NCI-H2196 treated with DMSO at 0.1 percent for 48 hours (cell line): ENCODE results near the gene ZNF768.
"Not testable (repeated sequence)": the region's sequence is repeated elsewhere in the genome, so short reads cannot be mapped to it uniquely, and the experiment has no call there.

Experiments
- DNase-seq: peaks from one replicate; lab custom pipeline; 2025; ENCODE audit not compliant: unreplicated experiment; lab: John Stamatoyannopoulos, UW

The ZNF768 gene

DNA sequence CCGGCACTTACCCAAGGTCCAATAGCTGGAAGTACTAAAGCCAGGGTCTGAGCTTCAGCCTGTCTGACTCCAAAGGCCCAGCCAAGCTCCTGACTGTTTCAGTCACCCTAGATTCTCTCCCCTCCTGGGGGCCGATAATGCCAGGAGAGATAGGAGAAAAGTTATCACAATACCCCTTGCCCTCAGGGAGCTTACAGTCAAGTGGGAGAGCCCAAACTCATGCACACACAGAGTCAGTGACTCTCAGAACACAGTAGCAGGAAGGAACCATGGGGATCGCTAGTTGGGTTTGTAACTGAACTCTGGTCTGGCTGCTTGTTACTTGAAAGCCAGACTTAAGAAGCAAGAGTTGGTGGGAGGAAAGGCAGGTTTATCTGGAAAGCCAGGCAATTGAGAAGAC is 14.9 kb downstream of the ZNF768 start:
- no peak for DNase-seq

DNA sequence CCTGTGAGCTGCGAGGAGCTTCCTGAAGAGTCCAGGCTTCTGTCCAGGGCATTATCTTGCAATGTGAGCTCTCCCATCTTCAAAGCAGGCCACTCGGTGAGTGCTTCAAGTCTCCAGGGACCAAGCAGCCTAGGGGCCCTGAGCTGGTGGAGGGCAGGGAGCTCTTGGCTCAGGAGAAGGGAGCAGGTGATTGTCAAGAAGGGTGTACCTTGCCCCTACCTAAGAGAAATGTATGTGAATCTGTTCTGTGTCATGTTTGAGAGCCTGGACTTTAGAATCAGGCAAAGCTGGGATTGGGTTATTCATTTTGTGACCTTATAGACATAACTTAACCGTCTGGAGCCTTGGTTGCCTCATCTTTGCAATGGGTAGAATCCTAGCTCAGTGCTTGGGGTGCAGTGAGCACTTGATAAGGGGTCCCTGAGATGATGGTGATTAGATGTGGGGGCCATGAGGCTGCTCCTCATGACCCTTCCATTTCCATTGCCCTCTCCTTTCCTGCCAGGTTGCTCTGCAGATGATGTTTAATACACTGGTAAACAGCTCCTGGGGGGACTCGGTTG is 15.9 kb downstream of the ZNF768 start:
- DNase-seq, result no peak

DNA sequence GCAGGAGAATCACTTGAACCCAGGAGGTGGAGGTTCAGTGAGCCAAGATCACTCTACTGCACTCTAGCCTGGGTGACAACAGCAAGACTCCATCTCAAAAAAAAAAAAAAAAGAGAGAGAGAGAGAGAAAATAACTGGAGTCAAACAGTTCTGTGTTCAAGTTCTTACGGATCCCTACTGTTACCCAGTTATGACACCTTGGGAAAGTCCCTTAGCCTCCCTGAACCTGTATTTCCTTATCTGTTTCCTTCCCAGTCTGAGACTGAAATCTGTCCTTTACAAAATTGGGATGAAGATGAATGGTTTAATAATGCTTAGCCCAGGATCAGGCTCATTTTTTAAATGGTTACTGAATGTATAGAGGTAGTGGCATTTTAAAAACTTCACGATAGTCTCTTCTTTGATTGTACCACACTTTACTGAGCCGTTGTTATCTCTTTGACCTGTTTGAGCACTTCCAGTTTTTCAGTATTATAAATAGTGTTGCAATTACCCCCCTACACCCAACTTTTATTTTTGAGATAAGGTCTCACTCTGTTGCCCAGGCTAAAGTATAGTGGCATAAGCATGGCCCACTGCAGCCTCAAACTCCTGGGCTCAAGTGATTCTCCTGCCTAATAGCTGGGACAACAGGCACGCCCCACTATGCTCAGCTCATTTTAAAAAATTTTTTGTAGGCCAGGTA is 17.1 kb downstream of the ZNF768 start:
- no peak for DNase-seq

DNA sequence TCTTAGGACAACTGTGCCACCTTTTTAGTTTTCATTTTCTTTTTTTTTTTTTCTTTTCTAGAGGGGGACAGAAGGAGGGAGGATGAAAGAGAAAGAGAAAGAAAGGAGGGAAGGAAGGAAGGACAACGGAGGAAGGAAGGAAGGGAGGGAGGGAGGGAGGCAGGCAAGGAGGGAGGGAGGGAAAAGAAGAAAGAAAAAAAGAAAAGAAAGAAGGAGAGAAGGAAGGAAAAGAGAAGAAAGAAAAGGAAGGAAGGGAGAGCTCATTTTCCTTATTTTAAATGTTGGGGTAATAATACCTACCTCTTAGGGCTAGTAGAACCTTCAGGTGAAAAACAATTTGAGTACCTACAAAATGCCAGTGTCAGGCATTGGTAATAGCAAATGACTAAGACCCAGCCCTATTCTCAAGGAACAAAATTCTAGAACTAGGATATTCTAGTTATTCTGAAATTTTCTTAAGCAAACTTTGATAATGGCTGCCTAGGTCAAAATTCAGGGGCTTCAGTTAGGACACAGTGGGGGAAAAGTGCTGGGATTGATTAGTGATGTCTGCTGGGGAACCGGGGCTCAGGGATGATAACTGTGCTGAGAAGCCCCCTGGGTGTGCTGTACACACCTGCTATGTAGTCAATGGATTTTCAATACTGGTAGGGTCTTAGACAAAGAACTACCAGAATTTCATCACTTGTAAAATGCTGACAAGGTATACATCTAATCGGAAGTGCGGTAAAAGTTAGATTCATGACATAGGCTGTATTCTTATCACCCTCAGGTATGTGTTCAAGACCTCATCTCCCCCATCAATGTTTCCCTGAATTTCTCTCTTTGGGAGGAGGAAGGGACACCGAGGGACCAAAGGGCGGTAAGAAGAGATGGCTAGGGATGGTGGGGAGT is 22.7 kb downstream of the ZNF768 start:
- DNase-seq, result no peak

DNA sequence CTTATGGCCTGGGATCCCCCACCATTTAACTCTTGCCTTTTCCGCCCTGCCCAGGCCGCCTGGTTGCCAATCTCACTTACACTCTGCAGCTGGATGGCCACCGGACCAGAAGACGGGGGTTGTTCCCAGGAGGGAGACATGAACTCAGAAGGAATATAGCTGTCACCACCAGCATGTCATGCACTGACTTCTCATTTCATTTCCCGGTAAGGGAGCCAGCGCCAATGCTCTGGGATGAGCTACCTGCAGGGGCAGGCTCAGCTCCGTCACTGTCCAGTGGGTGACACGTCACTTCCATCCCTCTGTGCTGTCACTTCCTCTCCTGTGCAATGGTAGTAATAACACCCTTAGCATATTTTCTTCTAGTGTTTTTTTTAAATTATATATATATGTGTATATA is 27.1 kb downstream of the ZNF768 start:
- no peak for DNase-seq

DNA sequence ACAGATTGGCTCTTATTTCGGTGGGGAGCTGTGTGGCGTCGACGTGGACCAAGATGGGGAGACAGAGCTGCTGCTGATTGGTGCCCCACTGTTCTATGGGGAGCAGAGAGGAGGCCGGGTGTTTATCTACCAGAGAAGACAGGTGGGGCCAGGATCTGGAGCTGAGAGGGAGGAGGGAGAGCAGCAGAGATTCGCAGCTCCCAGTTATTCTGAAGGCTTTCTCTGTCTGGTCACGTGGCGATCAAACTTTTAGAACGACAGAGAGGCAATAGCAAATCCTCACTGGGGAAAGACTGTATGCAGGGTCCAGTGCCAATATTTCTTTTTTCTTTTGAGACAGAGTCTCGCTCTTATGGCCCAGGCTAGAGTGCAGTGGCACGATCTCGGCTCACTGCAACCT is 31.7 kb downstream of the ZNF768 start:
- no peak for DNase-seq

DNA sequence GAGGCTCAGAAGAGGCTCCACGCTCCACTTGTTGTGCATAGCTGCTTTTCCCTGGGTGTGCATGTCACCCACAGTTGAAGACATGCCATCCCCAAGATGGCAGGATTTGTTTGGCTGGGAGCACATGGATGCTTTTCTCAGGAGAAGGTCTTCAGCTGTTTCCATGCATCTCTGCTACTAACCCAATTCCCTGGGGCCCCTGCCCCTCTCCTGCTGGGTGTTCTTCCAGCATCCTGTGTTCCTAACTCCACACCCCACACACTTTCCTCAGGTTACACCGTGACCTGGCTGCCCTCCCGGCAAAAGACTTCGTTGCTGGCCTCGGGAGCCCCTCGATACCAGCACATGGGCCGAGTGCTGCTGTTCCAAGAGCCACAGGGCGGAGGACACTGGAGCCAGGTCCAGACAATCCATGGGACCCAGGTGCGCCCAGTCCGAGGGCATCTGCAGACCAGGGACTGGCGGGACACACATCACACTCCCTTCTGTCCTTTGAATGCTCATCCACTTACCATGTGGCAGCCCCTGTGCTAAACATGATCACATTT is 32.4 kb downstream of the ZNF768 start:
- no peak for DNase-seq

DNA sequence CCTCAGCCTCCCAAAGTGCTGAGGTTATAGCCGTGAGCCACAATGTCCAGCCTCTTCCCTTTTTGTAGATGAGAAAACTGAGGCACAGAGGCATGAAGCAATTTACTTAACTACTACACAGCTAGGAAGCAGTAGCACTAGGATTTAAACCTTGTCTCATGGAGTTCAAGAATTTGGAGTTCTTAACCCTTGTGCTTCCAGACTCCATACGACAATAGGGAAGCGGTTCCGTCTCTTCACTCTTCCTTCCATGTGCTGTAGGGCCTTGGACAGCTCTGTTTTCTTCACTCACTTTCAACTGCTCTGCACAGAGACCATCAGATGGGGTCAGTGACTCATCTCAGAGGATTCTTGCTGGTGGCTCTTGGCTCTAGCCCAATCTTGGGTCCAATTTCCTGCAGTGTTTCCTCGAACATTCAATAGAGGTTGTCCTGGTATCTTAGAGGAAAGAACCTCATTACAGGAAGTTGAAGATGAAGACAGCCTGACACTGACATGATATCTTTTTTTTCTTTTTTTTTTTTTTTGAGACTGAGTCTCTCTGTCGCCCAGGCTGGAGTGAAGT is 34.5 kb downstream of the ZNF768 start:
- no peak for DNase-seq

DNA sequence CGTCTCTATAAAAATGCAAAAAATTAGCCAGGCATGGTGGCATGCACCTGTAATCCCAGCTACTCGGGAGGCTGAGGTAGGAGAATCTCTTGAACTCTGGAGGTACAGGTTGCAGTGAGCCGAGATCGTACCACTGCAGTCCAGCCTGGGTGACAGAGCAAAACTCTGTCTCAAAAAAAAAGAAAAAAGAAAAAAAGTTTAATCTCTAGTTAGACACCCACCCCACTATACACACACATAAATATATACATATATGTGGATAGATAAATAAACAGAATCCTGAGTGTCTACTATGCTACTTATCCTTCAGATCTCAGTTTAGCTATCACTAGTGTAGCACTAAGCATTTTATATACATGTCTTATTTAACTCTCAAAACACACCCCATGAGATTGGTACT is 35.1 kb downstream of the ZNF768 start:
- no peak for DNase-seq

DNA sequence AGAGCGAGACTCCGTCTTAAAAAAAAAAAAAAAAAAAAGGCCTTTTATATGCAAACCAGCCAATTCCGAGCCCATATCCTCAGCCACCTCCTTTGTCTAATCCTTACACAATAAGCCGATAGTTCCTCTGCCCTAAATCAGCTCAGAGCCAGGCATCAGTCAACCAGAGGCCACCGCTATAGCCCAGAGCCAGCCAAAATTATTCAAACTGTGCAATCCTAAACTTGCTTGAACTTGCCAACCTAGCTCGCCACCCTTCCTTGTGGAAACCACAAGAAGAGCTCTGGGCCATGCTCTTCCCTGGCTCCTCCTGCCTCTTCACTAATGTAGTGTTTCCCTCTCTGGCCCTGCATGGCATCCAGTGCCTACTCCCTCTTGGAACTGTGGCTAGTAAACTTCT is 36.2 kb downstream of the ZNF768 start:
- no peak for DNase-seq

DNA sequence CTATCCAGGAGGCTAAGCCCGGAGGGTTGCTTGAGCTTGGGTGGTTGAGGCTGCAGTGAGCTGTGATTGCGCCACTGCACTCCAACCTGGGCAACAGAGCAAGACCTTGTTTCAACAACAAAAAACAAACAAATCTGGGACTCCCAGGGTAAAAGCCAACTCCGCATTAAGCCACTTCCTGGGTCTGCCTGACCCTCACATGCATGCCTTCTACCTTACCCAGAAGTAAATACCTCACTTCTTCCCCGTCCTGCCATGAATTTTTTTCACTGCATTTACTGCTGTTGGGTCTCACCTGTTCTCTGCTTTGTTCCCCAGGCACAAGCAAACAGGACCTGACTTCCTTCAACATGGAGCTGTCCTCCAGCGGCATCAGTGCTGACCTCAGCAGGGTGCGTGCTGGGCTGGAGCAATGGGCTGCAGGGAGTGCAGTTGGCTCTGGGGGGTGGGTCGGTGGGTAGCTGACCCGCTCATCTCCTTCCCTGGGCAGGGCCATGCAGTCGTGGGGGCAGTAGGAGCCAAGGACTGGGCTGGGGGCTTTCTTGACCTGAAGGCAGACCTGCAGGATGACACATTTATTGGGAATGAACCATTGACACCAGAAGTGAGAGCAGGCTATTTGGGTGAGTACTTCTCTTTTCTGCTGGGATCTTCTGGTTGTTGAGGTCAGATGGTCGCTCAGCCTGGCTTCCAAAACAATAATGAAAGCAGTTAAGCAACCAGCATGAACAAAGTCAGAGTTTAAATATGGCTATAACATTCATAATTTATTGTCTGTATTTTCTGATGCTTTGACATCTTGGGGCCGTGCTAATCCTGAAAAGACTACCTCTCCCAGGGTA is 37.4 kb downstream of the ZNF768 start:
- no peak for DNase-seq

DNA sequence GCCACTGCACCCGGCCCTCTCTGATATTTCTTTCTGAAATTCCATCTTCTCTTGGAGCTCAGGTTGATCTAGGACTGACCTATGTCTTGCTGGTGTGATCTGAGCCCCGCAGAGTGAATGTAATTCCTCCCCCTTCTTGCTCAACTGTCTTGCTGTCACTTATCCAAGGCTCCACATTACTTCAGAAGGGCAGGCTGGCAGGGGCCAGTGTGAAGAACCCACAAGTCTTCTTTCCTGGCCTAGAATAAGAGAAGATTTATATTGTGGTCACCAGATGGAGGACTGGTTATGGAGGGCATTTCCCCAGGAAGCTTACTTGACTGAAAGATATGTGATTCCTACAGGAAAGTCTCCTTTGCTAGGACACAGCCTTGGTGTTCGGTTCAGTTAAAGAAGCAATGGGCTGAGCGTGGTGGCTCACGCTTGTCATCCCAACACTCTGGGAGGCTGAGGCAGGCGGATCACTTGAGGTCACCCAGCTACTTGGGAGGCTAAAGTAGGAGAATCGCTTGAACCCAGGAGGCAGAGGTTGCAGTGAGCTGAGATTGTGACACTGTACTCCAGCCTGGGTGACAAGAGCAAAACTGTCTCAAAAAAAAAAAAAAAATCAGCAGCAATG is 40.4 kb downstream of the ZNF768 start:
- DNase-seq, result no peak

DNA sequence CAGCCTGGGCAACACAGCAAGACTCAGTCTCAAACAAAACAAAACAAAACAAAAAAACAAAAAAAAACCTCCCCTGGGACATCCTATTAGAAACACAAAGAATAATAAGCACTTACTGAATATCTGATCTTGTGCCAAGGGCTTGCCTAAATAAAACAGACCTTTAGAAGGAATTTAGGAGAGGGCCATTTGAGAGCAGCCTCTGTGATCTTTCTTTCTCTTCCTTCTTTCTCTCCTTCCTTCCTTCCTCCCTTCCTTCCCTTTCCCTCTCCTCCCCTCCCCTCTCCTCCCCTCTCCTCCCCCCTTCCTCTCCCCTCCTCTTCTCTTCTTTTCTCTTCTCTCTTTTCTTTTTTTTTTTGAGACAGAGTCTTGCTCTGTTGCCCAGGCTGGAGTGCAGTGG is 41.5 kb downstream of the ZNF768 start:
- DNase-seq, result no peak

DNA sequence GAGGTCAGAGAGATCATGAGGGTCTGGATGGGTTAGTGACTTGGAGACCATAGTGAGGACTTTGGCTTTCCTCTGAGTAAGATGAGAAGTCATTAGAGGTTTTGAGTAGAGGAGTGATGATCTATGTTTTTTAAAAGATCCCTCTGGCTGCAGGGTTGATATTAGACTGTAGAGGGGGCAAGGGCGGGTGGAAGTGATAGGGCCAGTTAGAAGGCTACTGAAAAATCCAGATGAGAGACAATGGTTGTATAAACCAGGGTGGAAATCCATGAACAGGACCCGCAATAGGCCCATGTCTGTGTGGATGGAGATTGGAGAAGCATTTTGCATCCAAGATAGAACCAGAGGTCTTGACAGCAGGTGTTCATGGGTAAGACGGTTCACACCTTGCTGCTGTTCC is 44.0 kb downstream of the ZNF768 start:
- DNase-seq, result no peak

DNA sequence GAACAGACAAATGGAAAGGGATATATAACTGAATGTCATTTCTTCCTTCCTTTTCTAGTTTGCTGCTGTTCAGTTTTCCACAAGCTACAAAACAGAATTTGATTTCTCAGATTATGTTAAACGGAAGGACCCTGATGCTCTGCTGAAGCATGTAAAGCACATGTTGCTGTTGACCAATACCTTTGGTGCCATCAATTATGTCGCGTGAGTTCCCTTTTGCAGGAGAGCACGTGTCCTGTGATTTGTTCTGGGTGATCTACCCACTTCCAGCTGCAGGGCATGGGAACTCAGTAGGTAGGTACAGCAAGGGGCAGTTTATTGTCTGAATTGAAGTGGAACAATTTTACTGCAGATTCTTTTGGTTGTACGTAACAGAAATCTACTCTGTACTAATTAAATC is 45.0 kb downstream of the ZNF768 start:
- no peak for DNase-seq

DNA sequence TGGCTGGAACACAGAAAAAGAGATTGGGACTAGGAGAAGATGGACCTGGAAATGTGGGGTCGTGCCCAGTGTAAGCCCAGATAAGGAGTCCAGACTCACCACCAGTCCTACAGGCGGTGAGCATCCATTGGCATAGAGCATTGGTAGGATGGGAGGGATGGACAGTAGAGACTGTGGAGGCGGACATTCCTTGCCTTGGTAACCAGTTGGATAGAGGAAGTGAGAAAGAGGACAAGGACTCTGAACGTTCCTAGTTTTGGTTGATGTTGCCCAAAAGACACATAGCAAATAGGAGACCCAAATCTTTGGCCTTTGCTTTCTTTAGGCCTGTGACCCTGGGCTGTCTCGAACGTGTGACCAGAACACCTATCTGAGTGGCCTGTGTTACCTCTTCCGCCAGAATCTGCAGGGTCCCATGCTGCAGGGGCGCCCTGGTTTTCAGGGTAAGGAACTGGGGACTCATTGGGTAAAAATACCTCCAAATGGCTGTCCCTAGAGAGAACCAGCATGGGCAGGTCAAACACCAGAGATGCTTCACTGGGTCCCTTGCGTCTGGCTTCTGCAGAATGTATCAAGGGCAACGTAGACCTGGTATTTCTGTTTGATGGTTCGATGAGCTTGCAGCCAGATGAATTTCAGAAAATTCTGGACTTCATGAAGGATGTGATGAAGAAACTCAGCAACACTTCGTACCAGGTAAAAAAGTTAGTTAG is 47.4 kb downstream of the ZNF768 start:
- no peak for DNase-seq

DNA sequence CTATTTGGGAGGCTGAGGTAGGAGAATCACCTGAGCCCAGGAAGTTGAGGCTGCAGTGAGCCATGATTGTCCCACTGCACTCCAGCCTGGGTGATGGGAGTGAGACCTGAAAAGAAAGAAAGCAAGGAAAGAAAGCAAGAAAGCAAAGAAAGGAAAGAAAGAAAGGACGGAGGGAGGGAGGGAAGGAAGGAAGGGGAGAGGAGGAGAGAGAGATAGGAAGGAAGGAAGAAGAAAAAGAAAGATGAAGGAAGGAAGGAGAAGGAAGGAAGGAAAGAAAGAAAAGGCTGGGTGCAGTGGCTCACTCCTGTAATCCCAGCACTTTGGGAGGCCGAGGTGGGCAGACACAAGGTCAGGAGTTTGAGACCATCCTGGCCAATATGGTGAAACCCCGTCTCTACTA is 48.6 kb downstream of the ZNF768 start:
- DNase-seq, result not testable (repeated sequence)

DNA sequence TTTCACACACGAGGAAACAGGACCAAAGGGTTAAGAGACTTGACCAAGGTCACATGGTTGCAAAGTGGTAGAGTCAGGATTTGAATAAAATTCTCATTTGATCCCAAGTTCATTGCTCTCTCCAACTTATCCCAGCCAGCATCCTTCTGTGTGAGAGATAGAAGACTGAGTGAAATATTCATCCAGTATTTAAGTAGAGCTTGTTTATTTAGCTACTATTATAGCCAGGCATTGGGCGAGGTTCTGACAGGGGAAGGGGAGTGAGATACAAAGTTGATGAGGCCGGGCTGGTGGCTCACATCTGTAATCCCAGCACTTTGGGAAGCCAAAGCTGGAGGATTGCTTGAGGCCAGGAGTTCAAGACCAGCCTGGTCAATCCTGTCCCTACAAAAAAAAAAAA is 49.4 kb downstream of the ZNF768 start:
- no peak for DNase-seq

DNA sequence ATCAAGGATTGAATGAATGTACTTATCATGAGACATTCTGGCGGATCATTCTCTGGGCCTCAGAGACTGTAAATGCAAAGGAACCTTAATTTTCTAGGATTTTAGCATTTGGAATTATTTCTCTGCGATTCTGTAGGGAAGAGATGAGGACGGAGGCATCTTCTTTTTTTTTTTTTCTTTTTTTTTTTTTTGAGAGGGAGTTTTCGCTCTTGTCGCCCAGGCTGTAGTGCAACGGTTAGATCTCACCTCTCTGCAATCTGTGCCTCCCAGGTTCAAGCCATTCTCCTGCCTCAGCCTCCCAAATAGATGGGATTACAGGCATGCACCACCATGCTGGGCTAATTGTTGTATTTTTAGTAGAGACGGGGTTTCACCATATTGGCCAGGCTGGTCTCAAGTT is 51.7 kb downstream of the ZNF768 start:
- no peak for DNase-seq

DNA sequence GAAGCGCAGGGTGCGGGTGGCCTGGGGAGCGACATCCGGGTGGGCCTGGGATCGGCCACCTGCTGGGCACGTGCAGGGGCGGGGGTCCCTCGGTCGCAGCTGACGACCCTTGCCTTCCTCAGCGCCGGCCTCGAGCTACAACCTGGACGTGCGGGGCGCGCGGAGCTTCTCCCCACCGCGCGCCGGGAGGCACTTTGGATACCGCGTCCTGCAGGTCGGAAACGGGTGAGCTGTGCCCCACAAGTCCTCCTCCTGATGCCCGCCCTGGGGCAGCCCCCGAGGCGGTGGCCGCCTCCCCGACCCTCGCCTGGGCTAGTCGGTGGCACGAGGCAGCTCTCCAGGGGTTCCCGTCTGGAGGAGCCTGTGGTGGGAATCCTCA is 52.3 kb downstream of the ZNF768 start:
- no peak for DNase-seq
